ENCODE measurements around the gene TTI1.

TTI1 gene

DNA sequence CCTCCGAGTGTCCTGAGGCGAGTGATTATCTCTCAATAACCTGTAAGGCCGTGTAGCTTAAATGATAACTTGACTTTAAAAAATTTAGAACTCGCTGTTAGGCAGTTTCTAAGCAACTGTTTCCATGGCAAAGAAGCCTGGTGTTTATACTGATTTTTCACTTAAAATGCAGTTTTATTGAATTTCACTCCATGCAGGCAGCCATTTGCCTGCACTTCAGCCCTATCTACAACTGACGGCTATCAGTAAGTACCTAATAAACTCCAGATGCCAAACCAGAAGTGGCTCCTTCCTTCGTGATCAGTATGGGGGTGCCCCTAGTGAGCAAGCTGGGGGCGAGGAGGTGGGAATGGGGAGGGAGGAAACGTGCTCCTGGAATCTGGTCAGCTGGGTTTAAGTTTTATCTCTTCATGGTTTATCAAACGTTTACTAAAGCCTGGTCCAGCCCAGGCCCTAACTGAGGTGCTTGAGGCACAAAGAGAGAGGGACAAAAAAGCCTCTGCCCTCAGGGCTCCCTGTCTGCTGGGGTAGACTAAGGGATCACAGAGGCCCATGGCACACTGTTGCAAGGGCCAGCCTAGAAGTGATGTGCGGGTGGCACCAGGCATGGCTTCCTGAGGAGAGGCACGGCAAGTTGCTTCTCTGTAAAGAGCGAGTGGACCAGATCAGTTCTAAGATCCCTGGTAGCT, 45.5 kb downstream of the TTI1 start:
- DNase-seq (ENCODE audit: low read depth in 2 of 2), result no peak

DNA sequence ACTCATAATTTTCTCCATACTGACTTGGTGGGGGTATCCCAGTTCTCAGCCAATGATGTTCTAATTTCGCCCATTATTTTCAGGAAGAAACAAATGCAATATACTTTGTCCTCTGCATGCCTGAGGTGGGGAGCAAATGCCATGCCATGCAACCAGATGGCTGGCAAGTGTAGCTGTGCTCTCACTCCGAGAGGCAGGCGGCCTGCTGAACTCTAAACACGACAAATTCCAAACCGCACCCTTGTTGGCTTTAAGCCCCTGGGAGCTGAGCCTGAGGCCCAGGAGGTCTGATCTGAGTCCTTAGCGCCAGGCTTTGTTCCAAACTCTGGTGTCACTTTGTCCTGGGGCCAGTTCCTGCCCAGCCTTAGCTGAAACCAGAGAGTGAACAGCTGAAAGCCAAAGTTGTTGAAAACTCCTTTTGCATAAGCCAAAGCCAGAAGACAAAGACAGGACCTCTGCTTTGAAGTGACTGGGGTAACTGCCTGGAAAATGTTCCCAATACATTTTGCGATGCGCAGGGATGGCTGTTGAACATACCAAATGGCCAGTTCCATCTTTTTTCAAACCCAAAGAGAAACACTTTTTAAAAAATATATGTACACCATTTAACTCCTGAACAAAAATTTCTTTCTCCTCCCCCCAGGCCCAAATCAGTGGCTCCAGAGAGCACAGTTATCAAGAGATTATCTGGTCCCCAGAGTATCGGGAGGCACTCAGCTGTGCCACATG, 46.2 kb downstream of the TTI1 start:
- no peak for DNase-seq (ENCODE audit: low read depth in 2 of 2)

DNA sequence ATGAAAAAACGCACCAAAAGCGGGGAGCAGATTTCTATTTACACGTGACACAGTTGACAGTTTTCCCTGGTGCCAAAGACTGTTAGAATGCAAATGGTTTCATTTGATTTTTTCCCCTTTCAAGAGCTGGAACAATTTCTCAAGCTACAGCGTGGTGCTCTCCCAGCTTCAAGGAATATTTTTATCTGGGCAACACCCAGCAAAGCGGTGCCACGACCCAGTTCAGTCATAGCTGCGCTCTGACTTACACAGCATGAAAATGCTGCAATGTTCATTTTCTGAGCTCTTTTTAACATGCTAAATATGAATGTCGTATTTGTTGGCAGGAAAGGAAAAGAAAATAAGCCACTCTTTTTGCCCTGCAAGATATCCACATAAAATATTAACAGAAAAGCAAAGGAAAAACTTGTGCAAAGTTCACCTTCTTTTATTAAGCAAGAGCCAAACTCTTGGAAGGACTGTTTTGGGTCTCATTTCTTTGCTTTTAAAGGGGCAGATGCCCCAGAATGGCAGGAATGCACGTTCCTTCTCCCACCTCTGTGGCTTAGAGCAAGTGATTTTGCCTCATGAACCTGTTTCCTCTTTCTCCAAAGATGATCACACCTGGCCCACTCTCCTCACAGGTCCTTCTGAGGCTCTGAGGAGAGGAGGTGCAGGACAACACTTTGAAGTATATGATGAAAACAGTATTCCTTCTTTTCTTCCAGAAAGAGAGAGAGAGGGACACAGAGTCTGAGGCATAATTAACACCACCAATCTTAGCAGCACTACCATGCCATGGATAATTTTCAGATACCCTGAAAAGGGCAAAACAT, 47.0 kb downstream of the TTI1 start:
- DNase-seq (ENCODE audit: low read depth in 2 of 2), result no peak

DNA sequence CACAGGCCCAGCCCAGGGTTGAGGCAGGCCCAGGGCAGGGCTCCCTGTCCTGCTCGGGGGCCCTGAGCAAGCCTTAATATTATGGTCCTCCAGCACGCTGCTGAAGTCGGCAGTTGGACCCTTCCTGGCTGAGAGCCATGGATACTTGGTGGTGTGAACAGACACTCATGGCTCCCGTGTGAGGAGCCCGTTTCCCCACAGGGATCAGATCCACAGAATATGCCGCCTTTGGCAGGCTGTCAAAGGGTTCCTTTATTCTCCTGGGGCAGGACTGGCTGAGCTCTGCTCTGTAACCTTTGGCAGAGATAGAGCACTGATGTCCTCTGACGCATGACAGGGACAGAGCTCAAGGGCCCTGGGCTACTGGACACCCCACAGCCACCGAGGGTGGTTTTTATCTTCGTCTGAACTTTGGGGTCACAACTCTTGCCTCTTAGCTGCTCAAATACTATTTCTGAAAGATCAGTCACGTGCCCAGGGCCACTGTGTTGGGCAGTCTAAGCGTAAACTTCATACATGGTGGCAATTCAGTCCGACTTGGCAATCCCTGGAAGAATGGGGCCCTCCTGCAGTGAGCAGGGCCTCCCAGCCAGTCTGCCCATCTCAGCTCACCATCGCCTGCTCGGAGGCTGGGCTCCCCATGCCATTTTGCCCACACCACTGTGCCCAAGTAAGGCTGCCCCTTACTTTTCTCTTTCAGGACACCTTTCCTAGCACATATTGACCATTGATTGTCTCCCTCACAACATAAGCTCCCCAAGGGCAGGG, 49.1 kb downstream of the TTI1 start:
- no peak for DNase-seq (ENCODE audit: low read depth in 2 of 2)

DNA sequence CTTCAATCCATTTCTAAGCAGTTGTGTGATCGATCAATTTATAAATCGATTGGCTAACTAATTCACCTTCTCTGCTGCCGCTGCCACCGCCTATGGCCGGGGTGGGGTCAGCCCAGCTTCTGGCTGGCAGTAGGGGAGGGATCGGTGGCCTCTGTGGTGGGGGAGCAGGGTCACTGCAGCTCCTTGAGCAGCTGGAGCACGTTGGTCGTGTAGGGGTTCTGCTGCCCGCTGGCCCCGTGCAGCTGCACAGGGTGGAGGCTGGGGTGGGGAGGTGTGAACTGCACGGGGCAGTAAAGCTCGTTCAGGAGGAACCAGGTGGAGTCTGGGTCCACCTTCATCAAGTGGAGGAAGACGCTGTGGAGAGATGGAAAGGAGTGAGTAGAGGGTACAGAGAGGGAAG, 50.0 kb downstream of the TTI1 start:
- DNase-seq (ENCODE audit: low read depth in 2 of 2), result no peak

DNA sequence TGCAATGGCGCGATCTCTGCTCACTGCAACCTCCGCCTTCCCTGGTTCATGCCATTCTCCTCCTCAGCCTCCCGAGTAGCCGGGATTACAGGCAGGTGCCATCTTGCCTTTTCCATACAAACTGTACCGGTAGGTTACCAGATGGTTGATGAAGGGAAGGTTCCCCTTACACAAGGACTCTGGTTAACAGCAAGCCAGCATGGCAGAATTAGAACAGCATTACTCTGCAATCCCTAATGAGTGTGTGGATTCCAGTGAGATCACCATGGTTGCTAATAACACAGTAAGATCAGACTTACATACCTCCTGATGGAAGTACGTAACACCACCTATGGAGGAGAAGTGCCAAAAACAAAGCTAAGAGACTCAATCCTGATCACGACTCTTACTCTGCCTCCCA, 51.7 kb downstream of the TTI1 start:
- no peak for DNase-seq (ENCODE audit: low read depth in 2 of 2)

DNA sequence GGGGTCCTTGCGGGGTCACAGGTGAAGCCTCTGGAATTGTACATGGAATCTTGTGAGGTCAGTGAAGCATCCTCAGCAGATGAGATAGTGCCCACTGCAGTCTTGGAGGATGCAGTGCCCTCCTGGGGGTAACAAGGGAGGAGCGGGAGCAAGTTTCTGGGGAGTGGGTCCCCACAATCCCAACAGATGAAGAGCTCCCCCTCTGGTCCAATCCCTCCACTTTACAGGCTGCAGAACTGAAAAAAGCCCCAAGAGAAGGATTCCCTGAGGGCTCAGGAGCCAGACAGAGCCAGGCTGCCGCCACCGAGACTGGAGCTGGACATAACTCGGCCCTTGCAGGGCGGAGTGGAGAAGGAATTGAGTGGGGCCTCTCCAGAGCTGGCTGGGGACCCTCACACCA, 52.4 kb downstream of the TTI1 start:
- no peak for DNase-seq (ENCODE audit: low read depth in 2 of 2)

DNA sequence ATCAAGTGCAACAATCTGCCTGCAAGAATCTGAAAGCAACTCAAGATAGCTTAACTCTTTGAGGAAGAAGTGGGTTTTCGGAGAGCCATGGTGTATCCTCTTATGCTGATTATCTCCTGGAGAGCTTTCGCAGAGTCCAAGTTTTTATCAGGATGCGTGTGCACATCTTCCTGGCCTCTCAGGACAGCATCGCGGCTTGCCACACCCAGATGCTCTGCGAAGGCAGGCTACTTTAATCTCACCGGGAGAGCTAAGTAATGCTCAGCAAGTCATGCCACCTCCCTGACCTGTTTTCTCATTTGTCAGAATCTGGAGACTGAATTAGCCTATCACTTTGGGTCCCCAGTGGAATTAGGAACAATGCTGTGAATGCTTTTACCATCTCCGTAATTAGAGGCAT, 52.9 kb downstream of the TTI1 start:
- DNase-seq (ENCODE audit: low read depth in 2 of 2), result no peak

DNA sequence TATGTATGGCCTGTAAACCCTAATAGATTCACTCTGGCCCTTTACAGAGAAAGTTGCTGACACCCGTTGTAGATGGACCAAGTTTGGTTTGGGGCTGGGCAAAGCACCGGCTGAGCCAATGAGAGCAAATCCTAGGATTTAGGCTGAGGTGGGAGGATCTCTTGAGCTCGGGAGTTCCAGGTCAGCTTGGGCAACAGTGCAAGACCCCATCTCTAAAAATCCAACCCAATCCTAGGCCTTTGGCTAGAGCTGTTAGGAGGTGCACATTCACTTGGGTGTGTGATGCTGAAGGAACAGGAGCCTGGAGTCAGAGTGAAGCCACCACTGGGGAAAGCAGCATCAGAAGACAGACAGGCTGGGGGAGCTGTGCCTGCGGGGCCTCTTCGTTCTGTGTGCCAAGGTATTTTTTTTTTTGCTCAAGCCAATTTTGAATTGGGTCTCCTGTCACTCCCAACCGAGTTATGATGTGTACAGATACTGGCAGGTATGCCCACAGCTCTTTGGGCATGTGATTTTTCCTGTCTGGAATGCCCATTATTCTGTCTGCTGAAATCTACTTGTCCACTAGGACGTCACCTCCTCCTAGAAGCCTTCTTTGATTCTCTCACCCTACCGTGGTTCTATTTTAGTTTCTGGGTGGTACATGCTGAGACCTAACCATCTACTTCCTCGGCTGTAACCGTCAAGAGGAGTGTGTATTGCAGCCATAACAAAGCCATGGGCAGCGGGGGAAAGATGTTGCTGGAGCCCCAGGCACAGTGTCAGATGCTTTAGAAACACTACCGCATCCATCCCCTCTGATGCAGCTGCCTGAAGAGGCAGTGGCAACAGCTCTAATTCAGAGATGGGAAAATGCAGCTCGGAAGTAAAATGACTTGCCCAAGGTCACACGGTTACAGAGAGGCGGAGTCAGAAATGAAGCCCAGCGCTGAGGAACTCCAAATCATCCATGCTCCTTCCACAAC, 54.0 kb downstream of the TTI1 start:
- DNase-seq (ENCODE audit: low read depth in 2 of 2), result no peak

DNA sequence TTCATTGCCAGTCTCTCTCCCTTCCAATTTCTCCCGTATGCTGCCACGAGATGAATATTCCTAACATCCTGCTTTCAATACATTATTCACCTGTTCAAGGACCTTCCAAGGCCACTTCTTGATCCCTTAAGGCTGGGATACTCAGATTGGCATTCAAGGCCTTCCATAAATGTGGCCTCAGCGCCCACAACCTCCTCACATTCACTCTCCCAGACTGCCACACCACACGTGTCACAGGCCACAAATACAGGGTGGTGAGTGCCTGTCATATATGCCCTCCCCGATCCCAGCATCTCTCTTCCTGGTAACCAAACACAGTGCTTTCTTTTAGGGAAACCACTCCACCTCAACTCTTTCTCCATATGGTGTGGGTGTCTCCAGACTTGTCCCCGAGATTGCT, 55.5 kb downstream of the TTI1 start:
- no peak for DNase-seq (ENCODE audit: low read depth in 2 of 2)

DNA sequence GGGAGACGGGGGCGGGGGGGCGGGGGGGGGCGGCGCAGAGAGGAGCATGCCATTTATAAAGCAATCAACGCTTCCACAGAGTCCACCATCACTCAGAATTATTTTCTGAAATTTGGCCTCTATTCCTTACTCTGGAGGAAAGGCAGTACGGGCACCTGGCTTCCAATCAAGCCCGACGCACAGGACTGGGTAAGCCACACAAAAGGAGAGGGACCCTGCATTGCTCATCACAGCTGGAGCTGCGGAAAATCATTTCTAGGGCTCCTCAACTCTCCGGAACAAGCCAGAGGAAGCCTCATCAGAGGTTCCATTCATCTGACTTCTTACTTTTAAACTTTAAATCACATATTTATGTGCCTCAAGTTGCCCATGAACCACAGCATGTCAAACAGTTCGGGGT, 55.9 kb downstream of the TTI1 start:
- no peak for DNase-seq (ENCODE audit: low read depth in 2 of 2)

DNA sequence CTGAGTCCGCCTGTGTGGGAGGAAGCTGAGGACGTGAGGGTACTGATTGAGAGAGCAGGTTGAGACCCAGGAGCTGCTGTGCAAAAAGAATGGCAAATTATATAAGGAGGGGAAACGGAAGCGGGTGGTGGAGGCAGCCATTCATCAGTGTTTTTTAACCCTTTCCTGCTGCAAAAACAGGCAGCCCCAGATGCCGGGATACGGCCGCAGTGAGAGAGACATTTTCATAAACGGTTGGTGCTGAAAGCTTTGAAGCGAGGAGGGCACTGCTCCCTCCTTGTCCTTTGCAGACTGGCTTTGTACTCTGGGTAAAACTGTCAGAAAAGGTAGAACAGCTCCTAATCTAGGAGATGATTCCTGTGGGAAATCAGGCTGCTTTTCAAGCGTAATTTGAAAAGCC, 56.4 kb downstream of the TTI1 start:
- DNase-seq (ENCODE audit: low read depth in 2 of 2), result no peak

DNA sequence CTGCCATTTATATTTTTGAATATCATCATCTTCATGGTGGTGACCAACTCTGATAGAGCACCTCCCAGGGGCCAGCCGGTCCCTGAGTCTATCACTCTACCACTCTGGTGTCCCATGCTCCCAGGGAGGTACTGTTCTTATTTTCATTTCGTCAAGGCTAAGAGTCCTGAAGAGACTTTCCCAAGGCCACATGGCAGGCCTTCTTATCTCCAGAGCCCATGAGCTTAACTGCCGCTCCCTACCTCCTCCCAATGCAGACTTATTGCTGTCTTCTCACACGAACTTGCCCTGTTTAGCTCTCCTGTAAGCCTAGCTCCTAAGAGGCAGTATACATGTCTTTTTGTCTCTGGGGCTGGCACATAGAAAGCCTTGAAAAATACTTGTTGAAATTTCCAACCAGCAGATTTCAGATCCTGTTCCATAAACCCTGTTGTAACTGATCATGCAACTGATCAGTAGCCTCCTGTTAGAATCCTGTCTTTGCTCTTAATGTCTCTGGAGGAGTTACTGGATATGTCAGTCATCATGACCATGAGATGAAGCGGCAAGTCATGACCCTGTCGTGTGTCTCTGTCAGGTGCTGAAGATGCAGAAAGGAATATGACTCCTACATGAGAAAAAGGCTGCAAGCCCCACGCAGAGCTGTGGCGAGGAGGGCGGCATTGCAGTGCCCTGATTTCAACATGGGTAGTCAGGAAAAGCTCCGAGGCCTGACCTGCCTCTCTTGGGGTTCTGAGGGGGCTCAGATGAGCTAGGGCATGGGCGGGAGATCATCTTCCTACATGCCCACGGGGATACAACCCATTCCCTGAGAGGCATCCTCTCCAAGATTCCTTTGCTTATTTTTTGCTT, 60.0 kb downstream of the TTI1 start:
- DNase-seq (ENCODE audit: low read depth in 2 of 2), result no peak

DNA sequence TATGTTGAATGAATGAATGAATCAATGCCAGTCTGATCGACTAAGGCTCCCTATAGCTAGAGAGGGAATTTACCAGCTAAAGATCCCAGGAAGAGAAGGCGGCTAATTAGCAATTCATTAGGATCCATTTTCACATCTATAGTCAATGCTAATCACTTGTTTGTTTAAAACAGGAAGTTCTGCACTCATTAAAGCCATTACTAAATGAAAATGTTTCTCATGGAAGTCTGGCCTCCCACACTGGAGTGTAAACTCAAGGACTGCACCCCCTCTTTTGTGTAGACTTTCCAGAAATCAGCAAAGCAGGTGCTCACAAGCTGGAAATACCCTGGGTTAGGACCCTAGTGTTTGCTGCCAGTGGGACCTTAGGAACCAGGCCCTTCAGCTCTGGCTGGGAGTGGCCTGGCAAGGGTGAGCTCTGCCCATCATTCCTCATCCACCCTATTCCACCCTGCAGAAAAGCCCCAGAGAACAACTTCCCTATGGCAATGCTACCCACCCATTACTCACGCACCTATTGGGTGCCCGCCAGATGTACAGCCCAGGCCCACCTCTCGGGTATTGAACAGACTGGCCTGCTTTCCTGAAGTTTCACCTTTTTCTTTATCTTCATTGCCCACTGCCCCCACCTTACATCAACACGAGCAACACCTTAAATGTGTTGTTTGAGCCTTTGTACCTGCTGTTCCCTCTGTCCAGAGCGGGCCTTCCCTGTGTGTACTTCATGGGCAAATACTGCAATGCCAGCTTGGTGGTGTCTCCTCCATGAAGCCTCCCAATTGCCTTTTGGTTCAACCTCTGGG, 60.8 kb downstream of the TTI1 start:
- no peak for DNase-seq (ENCODE audit: low read depth in 2 of 2)

DNA sequence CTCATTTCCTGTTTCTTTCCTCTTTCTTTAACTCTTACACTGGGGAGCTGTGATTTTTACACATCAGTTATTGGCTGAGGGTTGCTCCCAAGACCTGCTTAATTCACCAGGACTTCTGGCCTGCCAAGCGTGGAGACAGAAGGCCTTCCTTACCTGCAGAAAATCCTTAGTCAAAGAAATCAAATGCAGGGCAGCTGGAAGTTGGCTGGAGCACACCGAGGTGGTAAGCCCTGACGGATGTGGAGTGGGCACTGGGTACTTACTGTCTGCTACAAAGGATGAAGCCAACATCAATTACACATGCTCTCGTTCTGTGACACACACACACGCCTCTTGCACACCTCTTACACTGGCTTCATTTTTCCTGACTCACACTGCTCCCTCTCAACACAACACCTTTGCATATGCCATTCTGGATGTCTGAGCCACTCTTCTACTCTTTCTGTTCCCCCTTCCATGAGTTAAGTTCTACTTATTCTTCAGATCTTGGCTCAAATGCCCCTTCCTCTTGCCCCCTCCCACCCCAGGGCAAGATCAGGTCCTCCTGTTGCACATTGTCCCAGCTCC, 61.6 kb downstream of the TTI1 start:
- DNase-seq (ENCODE audit: low read depth in 2 of 2), result no peak

DNA sequence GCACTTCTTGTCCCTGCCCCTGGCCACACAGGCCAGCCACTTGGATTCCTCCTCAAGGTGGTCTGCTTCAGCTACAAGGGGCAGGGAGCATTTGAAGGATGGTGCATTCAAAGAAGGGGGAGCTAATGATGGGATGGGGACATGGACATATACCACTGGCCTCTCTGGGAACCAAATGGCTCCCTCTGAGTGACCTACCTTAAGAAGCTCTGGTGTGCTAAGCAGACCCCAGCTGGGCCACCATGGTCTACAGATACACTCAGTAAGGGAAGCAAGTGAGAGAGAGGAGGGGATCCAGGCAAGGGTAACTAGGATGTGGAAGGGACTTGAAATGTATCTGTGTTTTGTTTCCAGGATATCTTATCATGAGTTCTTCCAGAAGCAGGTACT, 62.4 kb downstream of the TTI1 start:
- no peak for DNase-seq (ENCODE audit: low read depth in 2 of 2)

DNA sequence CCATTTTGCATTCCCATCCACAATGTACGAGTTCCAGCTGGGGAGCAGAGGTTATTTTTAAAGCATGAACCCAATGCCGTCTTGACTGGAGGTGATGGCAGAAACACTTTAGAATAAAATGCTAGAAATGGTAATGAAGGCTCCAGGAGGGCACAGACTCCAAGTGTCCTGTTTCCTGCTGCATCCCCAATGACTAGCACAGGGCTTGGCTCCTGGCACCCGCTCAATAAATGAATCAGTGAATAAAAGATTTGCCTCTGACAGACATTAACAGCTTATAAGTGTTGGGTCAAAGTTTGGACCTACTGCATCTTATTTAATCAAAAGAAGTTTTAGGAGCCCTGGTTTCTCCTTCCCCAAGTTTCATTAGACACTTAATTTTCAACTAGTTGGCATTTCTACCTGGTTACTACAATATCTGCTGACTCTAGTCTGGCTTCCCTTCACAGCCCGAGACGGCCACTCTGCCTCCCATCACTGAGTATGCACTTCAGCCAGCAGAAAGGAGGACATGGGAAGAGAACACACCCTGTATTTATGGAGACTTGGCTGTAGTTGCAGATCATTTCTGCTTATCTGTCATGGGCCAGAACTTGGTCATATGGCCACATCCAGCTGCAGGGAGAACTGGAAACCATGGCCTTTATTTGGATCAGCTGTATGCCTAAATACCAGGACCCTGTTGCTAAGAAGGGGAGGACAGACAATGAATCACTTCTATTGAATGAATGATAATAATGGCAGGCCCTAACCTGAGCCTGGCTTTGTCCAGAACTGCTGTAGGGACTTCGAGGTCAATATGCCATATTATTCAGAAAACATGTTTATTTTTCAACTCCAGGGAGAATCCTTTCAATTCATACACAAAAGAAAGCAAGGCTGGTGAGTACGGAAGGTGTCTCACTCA, 63.1 kb downstream of the TTI1 start:
- no peak for DNase-seq (ENCODE audit: low read depth in 2 of 2)
